ENCODE data around the gene LGI4.
A peak's percentile ranks its signal among the peaks of the same experiment; 100 is the strongest.
"Not testable (repeated sequence)": the region's sequence is repeated elsewhere in the genome, so short reads cannot be mapped to it uniquely, and the experiment has no call there.

LGI4 gene

GRCh38 chr19:35160629-35161433, 26.0 kb upstream of the LGI4 start:
- DNase-seq (ENCODE audit: low read depth in 2 of 2): no peak

DNA sequence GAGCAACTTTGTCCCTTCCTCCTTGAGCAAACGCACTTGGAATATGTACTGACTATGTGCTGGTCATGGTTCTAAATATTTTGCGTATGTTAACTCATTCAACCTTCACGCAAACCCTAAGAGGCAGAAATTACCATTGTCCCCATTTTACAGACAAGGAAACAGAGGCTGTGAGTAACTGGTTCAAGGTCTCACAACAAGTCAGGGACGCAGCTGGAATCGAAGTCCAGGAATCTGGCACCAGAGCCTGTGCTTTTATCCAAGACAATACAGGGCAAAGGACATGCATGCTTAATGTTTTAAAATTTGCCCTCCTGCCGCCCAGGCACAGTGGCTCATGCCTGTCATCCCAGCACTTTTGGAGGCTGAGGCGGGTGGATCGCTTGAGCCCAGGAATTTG, 24.7 kb upstream of the LGI4 start:
- DNase-seq (ENCODE audit: low read depth in 2 of 2): no peak

DNA sequence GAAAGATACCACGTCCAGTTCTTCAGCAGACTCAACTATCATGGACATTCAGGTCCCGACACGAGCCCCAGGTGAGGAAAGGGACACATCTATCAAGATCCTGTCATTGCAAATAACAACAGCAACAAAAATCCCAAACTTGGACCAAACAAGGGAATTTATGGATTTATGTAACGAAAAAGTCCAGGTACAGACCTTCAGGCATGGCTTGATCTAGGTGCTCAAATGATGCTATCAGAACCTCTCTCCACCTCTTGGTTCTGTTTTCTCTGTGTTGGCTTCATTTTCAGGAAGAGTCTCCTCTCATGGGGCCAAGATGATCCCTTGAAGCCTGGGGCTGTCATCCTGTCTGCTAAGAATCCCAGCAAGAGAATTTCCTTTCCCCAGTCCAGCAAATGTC, 22.6 kb upstream of the LGI4 start:
- DNase-seq (ENCODE audit: low read depth in 2 of 2): no peak

- no peak for DNase-seq (ENCODE audit: low read depth in 2 of 2)
Observed at GRCh38 chr19:35156673-35157014, 21.8 kb upstream of the LGI4 start.

DNA sequence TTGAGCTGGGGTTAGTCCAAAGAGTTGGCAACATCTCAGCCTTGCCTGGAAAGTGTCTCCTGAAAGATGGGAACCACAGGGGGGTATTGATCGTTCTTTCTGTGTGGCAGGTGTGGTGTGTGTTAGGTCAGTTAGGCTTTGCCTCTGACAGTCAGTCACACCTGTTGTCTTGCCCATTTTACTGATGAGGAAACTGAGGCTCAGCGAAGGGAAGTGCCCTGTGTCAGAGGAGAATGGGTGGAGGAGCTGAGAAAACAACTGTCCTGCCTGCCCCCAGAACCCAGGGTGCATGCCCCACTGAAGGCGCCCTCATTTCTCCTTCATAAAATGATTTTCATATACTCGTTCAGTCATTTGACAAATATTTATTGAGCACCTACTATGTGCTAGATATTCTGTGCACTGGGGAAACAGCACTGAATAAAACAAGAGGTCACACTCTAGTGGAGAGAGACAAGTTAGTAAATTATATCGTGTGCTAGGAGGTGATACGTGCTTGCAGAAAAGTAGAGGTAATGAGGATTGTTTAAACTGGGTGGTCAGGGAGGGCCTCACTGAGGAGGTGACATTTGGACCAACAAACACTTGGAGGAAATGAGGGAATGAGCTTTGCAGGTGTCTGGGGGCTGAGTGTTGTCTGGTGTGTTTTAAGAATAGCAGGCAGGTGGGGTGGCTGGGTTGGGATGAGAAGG, 21.3 kb upstream of the LGI4 start:
- DNase-seq (ENCODE audit: low read depth in 2 of 2): no peak

GRCh38 chr19:35155441-35155840, 20.6 kb upstream of the LGI4 start:
- DNase-seq (ENCODE audit: low read depth in 2 of 2): no peak

GRCh38 chr19:35154525-35155406, 19.9 kb upstream of the LGI4 start, which contains the start of gene FXYD5:
Gene FXYD5, plus strand, starts transcription at chr19:35154735. Its CDS starts 816 bp downstream, at chr19:35155551.
- peak; percentile 67 to 78 for DNase-seq (ENCODE audit: low read depth in 2 of 2)

DNA sequence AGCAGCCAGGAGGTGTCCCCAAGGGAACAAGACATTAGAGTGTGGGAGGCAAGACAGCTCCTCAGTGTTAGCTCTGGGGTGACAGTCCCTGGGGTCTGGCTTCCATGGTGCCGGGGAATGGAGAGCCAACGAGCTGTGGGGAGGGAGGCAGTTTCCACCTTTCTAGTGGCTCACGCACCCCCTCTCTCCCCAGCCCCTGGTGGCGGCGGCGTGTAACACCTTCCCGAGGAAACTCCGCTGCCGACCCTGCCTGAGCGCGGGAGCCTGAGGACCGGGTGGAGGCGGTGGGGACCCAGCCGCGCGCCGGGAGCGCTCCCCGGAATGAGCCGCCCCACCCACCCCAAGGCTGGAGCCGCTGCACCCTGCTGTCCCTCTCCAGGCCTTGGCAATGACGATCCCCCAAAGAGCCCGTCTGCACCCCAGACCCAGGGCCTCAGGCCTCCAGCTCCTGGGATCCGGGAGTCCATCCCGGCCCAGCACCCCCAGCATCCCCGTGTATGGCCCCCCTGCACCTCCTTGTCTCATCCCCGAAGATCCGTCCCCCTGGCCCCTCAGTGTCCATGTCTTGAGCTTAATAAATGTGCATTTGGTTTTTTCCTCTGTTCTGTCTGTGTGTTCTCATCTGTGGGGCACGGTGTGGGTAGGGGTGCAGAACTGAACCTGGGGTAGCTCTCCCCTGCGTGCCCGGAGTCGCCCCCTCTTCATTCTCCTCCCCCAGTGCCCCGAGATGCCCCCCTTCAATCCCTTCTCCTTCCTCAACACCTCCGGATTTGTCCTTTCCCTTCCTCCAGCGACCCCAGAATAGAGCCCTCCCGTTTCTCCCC, 19.1 kb upstream of the LGI4 start:
- DNase-seq (ENCODE audit: low read depth in 2 of 2): peak; percentile 48 to 62

- DNase-seq (ENCODE audit: low read depth in 2 of 2): not testable (repeated sequence)
Observed at GRCh38 chr19:35153129-35153522, 18.3 kb upstream of the LGI4 start.

GRCh38 chr19:35151273-35152065, 16.6 kb upstream of the LGI4 start:
- DNase-seq (ENCODE audit: low read depth in 2 of 2): no peak

DNA sequence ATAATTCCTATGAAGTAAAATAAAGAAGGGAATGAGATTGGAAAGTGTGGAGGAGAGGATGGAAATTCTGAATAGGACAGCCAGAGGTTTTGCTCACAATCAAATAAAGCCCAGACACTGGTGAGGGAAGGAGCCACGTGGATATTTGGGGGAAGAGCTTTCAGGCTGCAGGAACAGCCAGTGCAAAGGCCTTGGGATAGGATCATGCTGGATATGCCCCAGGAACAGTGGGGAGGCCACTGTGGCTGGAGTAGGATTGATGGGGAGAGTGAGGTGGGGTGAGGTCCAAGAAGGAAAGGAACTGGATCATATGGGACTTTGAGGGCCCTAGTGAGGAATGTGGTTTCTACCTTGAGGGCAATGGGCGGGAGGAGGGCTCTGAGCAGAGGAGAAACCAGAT, 15.6 kb upstream of the LGI4 start:
- no peak for DNase-seq (ENCODE audit: low read depth in 2 of 2)

- no peak for DNase-seq (ENCODE audit: low read depth in 2 of 2)
Observed at GRCh38 chr19:35149463-35149862, 14.6 kb upstream of the LGI4 start.

- DNase-seq (ENCODE audit: low read depth in 2 of 2): no peak
Observed at GRCh38 chr19:35146746-35147459, 12.0 kb upstream of the LGI4 start.

- no peak for DNase-seq (ENCODE audit: low read depth in 2 of 2)
Observed at GRCh38 chr19:35144600-35145436, 10.0 kb upstream of the LGI4 start.

GRCh38 chr19:35144259-35144599, 9.4 kb upstream of the LGI4 start:
- no peak for DNase-seq (ENCODE audit: low read depth in 2 of 2)

DNA sequence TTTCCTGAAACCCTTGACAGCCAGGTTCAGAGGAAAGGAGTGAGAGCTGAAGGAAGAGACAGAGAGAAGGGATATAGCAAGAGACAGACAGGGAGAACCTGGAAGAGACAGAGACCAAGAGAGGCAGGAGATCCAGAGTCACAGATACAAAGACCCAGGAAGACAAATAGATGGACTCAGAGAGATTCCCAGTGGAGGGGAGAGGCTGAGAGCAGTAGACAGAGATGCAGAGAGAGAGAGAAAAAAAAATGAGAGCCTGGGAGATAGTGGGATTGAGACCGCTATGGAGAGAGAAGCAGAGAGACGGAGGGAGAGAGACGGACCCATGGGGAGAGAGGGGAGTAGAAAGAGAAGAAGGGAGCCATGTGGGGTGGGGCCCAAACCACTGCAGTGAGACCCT, 9.0 kb upstream of the LGI4 start:
- DNase-seq (ENCODE audit: low read depth in 2 of 2): no peak

DNA sequence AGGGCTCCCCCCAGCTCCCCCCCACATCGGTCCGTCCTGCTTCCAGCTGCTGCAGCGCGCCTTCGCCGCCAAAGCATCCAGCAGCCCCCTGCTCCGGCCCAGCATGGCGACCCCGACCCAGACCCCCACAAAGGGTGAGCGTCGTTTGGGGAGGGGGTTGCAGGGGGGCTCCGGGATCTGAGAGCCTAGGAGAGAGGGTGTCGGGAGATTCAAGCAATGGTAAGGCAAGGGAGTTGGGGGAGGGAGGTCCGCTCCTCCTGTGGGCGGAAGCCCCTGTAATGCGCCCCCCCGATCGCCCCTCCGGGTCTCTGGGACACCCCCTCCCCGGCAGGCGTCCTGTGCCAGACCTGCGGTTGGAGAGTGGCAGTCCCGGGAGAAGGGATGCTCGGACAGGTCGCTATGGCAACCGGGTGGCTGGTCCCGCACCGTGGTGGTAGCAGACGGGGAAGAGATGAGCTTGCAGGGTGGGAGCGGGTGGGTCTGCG, 8.4 kb upstream of the LGI4 start, which contains the start of gene FXYD7:
Gene FXYD7 (plus strand): TSS at position 25 of the 485 bp plus-strand sequence. CDS start 79 bp downstream, at position 104.
- DNase-seq (ENCODE audit: low read depth in 2 of 2): no peak

GRCh38 chr19:35142606-35143230, 7.9 kb upstream of the LGI4 start:
- DNase-seq (ENCODE audit: low read depth in 2 of 2): peak; percentile 43 to 51

All from activated CD8-positive, alpha-beta memory T cell treated with anti-CD3 and anti-CD28 coated beads for 4 hours (primary cell).